SK-N-SH treated with all-trans-retinoic acid at 6 μM for 48 hours (cell line): Measurements from ENCODE around the gene ATP2B1.

Source experiments
- ATAC-seq: fragments of 200-7000 bp; cut with Tn5 transposase; 3 replicates; pipeline ENCODE4 v1.9.1; 2020; ENCODE audit warnings: mild to moderate bottlenecking, moderate library complexity
- ARNTL ChIP-seq: fragments of 450-650 bp; formaldehyde crosslinking; IDR thresholded peaks from 2 replicates; pipeline ENCODE4 v1.5.0; 2020; ENCODE audit warnings: low read depth, mild to moderate bottlenecking, moderate library complexity, borderline replicate concordance
- BACH2 ChIP-seq: fragments of 250-450 bp; sonication (Bioruptor Pico); IDR thresholded peaks from 2 replicates; pipeline ENCODE4 v1.9.0; 2021; ENCODE audit warnings: mild to moderate bottlenecking, borderline replicate concordance
- CSDC2 ChIP-seq: fragments of 250-450 bp; sonication (Bioruptor Pico); IDR thresholded peaks from 2 replicates; pipeline ENCODE4 v1.5.0; 2020; ENCODE audit warnings: mild to moderate bottlenecking, moderate library complexity
- GLIS3 ChIP-seq: fragments of 250-450 bp; sonication (Bioruptor Pico); IDR thresholded peaks from 2 replicates; pipeline ENCODE4 v1.5.0; 2020; ENCODE audit warnings: mild to moderate bottlenecking, moderate library complexity
- ISL1 ChIP-seq: fragments of 250-450 bp; sonication (Bioruptor Pico); IDR thresholded peaks from 2 replicates; pipeline ENCODE4 v2.1.2; 2022; ENCODE audit warnings: mild to moderate bottlenecking, moderate library complexity
- PPARA ChIP-seq: fragments of 250-450 bp; sonication (Bioruptor Pico); IDR thresholded peaks from 2 replicates; pipeline ENCODE4 v1.5.0; 2020; ENCODE audit warnings: mild to moderate bottlenecking, borderline replicate concordance
- RARB ChIP-seq: fragments of 250-450 bp; sonication (Bioruptor Pico); IDR thresholded peaks from 2 replicates; pipeline ENCODE4 v1.8.0; 2021; ENCODE audit warnings: mild to moderate bottlenecking, moderate library complexity
- SNAI2 ChIP-seq: fragments of 250-450 bp; sonication (Bioruptor Pico); IDR thresholded peaks from 2 replicates; pipeline ENCODE4 v1.5.0; 2020; ENCODE audit warnings: mild to moderate bottlenecking, moderate library complexity
- TCF4 ChIP-seq: fragments of 250-450 bp; sonication (Bioruptor Pico); IDR thresholded peaks from 2 replicates; pipeline ENCODE4 v1.8.0; 2021; ENCODE audit warnings: mild to moderate bottlenecking, moderate library complexity, borderline replicate concordance
- TOX ChIP-seq: fragments of 250-450 bp; sonication (Bioruptor Pico); IDR thresholded peaks from 2 replicates; pipeline ENCODE4 v1.8.0; 2021; ENCODE audit warnings: mild to moderate bottlenecking, moderate library complexity, borderline replicate concordance
- ZC3H10 ChIP-seq: fragments of 250-450 bp; sonication (Bioruptor Pico); IDR thresholded peaks from 2 replicates; pipeline ENCODE4 v1.5.1; 2021; ENCODE audit warnings: mild to moderate bottlenecking, moderate library complexity
- ZFP3 ChIP-seq: fragments of 250-450 bp; sonication (Bioruptor Pico); IDR thresholded peaks from 2 replicates; pipeline ENCODE4 v1.5.0; 2020; ENCODE audit warnings: mild to moderate bottlenecking, moderate library complexity
- ZFP30 ChIP-seq: fragments of 450-650 bp; formaldehyde crosslinking; IDR thresholded peaks from 2 replicates; pipeline ENCODE4 v1.5.0; 2022; ENCODE audit warnings: mild to moderate bottlenecking, moderate library complexity
- ZNF565 ChIP-seq: fragments of 450-650 bp; formaldehyde crosslinking; conservative IDR thresholded peaks from 2 replicates; pipeline ENCODE4 v1.5.0; 2020; ENCODE audit warnings: low read depth, mild to moderate bottlenecking, moderate library complexity
- ZNF70 ChIP-seq: fragments of 450-650 bp; formaldehyde crosslinking; IDR thresholded peaks from 2 replicates; pipeline ENCODE4 v1.5.0; 2020; ENCODE audit warnings: mild to moderate bottlenecking, moderate library complexity
- ZNF8 ChIP-seq: fragments of 450-650 bp; formaldehyde crosslinking; IDR thresholded peaks from 2 replicates; pipeline ENCODE4 v1.5.0; 2020; ENCODE audit warnings: mild to moderate bottlenecking, moderate library complexity
- TF ChIP-seq, protein P1 (sequence below): fragments of 250-450 bp; sonication (Bioruptor Pico); IDR thresholded peaks from 2 replicates; pipeline ENCODE4 v1.5.1; 2021; ENCODE audit warnings: mild to moderate bottlenecking, moderate library complexity
- TF ChIP-seq, protein P2 (sequence below): fragments of 250-450 bp; sonication (Bioruptor Pico); IDR thresholded peaks from 2 replicates; pipeline ENCODE4 v1.8.0; 2020; ENCODE audit warnings: mild to moderate bottlenecking, moderate library complexity, borderline replicate concordance
- TF ChIP-seq, protein P3 (sequence below): fragments of 250-450 bp; sonication (Bioruptor Pico); IDR thresholded peaks from 2 replicates; pipeline ENCODE4 v1.5.1; 2020; ENCODE audit warnings: low read depth, mild to moderate bottlenecking, moderate library complexity
- TF ChIP-seq, protein P4 (sequence below): fragments of 250-450 bp; sonication (Bioruptor Pico); IDR thresholded peaks from 2 replicates; pipeline ENCODE4 v1.8.0; 2021; ENCODE audit warnings: low read depth, mild to moderate bottlenecking, moderate library complexity, borderline replicate concordance

Gene ATP2B1

DNA sequence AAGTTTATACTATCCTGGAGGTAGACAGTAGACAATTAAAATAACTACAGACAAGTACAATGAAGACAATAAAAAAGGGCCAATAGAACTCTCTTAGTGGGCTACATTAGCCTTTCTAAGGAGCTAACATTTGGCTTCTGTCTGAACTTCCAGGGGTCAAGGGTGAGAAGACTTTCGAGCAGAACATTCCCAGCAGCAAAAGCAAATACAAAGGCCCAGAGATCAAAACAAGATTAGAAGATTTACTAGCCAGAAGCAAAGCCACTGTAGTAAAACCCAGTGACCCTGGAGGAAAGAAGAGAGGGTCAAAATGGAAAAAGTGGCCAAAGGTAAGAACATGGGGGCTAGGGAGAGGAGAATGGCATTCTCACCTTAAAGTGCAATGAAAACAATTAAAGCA, 63.2 kb downstream of the ATP2B1 start:
- no peak for ATAC-seq
- TF ChIP-seq ZC3H10 (CRISPR knock-in tag) (no peak), PPARA (CRISPR knock-in tag) (no peak), GLIS3 (CRISPR knock-in tag) (no peak), ZFP30 (no peak), ZNF70 (CRISPR knock-in tag) (no peak), SNAI2 (CRISPR knock-in tag) (no peak), CSDC2 (CRISPR knock-in tag) (no peak), BACH2 (no peak)
- TF ChIP-seq, protein P1, sequence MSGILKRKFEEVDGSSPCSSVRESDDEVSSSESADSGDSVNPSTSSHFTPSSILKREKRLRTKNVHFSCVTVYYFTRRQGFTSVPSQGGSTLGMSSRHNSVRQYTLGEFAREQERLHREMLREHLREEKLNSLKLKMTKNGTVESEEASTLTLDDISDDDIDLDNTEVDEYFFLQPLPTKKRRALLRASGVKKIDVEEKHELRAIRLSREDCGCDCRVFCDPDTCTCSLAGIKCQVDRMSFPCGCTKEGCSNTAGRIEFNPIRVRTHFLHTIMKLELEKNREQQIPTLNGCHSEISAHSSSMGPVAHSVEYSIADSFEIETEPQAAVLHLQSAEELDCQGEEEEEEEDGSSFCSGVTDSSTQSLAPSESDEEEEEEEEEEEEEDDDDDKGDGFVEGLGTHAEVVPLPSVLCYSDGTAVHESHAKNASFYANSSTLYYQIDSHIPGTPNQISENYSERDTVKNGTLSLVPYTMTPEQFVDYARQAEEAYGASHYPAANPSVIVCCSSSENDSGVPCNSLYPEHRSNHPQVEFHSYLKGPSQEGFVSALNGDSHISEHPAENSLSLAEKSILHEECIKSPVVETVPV (CRISPR knock-in tag): no peak
- TF ChIP-seq, protein P2, sequence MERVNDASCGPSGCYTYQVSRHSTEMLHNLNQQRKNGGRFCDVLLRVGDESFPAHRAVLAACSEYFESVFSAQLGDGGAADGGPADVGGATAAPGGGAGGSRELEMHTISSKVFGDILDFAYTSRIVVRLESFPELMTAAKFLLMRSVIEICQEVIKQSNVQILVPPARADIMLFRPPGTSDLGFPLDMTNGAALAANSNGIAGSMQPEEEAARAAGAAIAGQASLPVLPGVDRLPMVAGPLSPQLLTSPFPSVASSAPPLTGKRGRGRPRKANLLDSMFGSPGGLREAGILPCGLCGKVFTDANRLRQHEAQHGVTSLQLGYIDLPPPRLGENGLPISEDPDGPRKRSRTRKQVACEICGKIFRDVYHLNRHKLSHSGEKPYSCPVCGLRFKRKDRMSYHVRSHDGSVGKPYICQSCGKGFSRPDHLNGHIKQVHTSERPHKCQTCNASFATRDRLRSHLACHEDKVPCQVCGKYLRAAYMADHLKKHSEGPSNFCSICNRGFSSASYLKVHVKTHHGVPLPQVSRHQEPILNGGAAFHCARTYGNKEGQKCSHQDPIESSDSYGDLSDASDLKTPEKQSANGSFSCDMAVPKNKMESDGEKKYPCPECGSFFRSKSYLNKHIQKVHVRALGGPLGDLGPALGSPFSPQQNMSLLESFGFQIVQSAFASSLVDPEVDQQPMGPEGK (CRISPR knock-in tag): no peak
- TF ChIP-seq, protein P3, sequence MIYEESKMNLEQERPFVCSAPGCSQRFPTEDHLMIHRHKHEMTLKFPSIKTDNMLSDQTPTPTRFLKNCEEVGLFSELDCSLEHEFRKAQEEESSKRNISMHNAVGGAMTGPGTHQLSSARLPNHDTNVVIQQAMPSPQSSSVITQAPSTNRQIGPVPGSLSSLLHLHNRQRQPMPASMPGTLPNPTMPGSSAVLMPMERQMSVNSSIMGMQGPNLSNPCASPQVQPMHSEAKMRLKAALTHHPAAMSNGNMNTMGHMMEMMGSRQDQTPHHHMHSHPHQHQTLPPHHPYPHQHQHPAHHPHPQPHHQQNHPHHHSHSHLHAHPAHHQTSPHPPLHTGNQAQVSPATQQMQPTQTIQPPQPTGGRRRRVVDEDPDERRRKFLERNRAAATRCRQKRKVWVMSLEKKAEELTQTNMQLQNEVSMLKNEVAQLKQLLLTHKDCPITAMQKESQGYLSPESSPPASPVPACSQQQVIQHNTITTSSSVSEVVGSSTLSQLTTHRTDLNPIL (CRISPR knock-in tag): no peak

DNA sequence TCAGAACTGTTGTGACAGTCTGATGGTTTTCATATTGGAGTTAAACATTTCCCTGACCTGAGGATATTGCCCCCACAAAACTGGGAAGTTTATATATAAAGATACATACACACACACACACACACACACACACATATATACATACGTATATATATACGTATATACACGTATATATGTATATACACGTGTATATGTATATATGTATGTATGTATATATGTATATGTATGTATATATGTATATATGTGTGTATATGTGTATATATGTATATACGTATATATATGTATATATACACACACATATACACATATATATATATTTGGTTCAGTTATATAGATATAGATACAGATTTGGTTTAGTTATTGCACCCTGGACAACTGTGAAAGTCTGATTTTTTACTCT, 65.7 kb downstream of the ATP2B1 start:
- no peak for ATAC-seq
- TF ChIP-seq, protein P2 (CRISPR knock-in tag): no peak
- TF ChIP-seq ARNTL (CRISPR knock-in tag): no peak
- TF ChIP-seq, all 23 proteins: peak for 0

DNA sequence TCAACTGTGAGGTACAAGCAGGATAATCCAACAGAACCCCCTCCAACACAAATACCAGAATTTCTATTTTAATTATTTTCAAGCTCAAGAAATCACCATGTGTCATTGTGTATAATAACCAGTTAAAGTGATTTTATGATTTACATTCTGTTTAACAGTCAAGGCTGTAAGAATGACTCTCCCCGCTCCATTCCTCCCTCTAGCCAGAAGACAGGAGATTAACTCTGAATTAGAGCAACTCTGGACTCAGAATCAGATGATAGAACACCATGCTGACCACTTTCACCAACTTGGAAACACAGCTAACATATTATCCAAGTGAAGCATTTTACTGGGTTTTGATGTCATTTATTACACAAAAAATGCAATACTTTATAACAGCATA, 71.9 kb downstream of the ATP2B1 start:
- no peak for ATAC-seq
- no peak for TF ChIP-seq ZNF565
- TF ChIP-seq, protein P3 (CRISPR knock-in tag): no peak
- TF ChIP-seq ZNF8 (CRISPR knock-in tag): no peak
- no peak for TF ChIP-seq PPARA (CRISPR knock-in tag)
- no peak for TF ChIP-seq ZC3H10 (CRISPR knock-in tag)
- no peak for TF ChIP-seq TOX (CRISPR knock-in tag)
- TF ChIP-seq ZFP3 (CRISPR knock-in tag): no peak
- TF ChIP-seq ZNF70 (CRISPR knock-in tag): no peak
- no peak for TF ChIP-seq ISL1 (CRISPR knock-in tag)

DNA sequence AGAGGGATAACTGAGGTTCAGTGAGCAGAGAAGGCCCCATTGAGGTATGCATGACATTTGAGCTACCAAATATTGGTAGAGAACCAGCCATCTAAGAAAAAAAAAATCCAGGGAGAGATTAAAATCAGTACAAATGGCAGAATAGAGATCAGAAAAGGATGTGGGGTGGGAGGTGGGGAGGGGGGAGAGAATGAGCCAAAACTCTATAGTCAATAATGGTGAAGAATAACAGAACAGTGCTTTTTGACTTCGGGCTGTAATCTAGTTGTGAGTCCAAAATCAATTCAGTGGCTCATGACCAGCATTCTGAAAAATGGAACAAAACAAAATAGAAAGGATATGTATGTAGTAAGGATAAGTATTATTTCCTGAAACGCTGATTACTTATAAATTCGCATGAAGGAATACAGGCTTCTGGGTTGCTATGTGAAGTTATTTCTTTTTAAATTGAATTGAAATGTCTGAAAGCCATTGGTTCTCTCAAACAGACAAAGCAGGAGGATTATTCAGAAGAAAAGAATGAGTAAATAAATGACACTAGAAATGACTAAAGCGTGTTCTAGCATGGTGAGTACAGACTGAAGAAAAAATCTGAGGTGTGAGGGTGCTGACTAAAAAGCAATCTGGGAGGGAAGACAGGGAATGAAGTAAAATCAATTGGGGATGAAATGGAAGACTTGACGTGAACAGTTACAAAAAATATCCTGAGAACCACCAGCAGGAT, 72.4 kb downstream of the ATP2B1 start:
- no peak for ATAC-seq
- TF ChIP-seq ZNF70 (CRISPR knock-in tag): no peak
- TF ChIP-seq TCF4: no peak
- TF ChIP-seq PPARA (CRISPR knock-in tag): no peak
- no peak for TF ChIP-seq ARNTL (CRISPR knock-in tag)
- TF ChIP-seq ZNF565: no peak
- TF ChIP-seq, protein P4, sequence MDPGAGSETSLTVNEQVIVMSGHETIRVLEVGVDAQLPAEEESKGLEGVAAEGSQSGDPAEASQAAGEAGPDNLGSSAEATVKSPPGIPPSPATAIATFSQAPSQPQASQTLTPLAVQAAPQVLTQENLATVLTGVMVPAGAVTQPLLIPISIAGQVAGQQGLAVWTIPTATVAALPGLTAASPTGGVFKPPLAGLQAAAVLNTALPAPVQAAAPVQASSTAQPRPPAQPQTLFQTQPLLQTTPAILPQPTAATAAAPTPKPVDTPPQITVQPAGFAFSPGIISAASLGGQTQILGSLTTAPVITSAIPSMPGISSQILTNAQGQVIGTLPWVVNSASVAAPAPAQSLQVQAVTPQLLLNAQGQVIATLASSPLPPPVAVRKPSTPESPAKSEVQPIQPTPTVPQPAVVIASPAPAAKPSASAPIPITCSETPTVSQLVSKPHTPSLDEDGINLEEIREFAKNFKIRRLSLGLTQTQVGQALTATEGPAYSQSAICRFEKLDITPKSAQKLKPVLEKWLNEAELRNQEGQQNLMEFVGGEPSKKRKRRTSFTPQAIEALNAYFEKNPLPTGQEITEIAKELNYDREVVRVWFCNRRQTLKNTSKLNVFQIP (CRISPR knock-in tag): no peak
- TF ChIP-seq, protein P1 (CRISPR knock-in tag): no peak
- TF ChIP-seq RARB (CRISPR knock-in tag): no peak
- no peak for TF ChIP-seq ZC3H10 (CRISPR knock-in tag)
- TF ChIP-seq BACH2: no peak
- TF ChIP-seq ISL1 (CRISPR knock-in tag): no peak
- TF ChIP-seq, protein P3 (CRISPR knock-in tag): no peak
